Epithelial cell of esophagus (primary cell): ENCODE measurements around the gene IL18R1.
A peak's percentile ranks its signal among the peaks of the same experiment; 100 is the strongest.

Source experiments
- DNase-seq: peaks from one replicate; pipeline ENCODE4 v3.0.0; 2010; ENCODE audit warnings: low read depth
- H3K4me3 ChIP-seq: 2 replicates; pipeline ENCODE4 v1.5.1; 2011; ENCODE audit warnings: mild to moderate bottlenecking, low read length, control low read depth
- TF ChIP-seq, protein P1 (sequence below): IDR thresholded peaks from 2 replicates; pipeline ENCODE4 v1.5.1; 2011; ENCODE audit warnings: low read depth, mild to moderate bottlenecking, low read length, control low read depth, inconsistent platforms; ENCODE audit not compliant: insufficient read depth; ENCODE audit errors: missing control alignments

Gene IL18R1

DNA sequence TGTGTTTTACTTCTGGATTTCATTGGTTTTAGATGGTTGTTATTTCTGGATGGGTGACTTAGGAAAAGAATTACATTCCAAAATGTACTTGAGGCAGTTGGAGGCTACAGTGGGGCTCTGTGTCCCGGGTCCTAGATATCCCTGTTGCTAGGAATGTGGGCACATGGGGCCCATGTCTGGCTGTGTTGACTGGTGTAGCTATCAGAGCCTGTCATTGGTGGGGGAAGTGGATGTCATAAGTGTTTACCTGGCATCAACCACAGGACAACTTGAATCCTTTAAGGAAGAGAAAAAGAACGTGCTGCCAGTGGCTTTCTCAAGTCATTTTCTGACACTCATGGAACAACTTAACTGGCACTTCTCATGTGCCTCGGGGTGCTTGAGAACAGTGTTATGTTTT, 30.4 kb downstream of the IL18R1 start:
- no peak overlapping the region for H3K4me3 ChIP-seq
- TF ChIP-seq, protein P1, sequence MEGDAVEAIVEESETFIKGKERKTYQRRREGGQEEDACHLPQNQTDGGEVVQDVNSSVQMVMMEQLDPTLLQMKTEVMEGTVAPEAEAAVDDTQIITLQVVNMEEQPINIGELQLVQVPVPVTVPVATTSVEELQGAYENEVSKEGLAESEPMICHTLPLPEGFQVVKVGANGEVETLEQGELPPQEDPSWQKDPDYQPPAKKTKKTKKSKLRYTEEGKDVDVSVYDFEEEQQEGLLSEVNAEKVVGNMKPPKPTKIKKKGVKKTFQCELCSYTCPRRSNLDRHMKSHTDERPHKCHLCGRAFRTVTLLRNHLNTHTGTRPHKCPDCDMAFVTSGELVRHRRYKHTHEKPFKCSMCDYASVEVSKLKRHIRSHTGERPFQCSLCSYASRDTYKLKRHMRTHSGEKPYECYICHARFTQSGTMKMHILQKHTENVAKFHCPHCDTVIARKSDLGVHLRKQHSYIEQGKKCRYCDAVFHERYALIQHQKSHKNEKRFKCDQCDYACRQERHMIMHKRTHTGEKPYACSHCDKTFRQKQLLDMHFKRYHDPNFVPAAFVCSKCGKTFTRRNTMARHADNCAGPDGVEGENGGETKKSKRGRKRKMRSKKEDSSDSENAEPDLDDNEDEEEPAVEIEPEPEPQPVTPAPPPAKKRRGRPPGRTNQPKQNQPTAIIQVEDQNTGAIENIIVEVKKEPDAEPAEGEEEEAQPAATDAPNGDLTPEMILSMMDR: no peak
- DNase-seq: no peak

DNA sequence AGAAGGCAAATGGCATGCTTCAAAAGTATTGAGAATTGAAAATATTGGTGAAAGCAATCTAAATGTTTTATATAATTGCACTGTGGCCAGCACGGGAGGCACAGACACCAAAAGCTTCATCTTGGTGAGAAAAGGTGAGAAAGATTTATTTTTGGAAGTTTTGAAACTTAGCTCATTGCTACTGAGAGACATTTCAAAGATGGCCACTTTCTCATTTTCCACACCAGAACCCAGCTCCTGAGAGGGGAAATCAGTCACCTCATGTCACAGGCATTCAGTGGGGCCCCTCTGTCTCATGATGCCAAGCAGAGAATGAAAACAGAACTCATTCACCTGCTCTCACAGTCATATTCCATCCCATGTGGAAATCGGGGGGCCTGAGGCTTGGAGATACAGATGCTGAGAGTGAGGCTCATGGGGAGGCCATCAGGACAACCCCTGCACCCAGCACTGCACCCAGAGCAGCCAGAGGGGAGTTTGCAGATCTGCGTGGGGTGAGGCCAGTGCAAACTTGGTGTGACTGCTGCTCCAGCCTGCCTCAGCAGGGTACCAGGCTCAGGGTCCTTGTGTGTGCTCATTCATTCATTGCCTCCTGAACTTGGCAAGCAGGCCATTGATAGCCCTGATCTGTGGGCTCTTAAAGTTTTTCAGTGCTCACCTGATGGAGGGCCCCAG, 31.4 kb downstream of the IL18R1 start:
- no peak for DNase-seq
- H3K4me3 ChIP-seq: no peak overlapping the region
- TF ChIP-seq, protein P1: no peak

DNA sequence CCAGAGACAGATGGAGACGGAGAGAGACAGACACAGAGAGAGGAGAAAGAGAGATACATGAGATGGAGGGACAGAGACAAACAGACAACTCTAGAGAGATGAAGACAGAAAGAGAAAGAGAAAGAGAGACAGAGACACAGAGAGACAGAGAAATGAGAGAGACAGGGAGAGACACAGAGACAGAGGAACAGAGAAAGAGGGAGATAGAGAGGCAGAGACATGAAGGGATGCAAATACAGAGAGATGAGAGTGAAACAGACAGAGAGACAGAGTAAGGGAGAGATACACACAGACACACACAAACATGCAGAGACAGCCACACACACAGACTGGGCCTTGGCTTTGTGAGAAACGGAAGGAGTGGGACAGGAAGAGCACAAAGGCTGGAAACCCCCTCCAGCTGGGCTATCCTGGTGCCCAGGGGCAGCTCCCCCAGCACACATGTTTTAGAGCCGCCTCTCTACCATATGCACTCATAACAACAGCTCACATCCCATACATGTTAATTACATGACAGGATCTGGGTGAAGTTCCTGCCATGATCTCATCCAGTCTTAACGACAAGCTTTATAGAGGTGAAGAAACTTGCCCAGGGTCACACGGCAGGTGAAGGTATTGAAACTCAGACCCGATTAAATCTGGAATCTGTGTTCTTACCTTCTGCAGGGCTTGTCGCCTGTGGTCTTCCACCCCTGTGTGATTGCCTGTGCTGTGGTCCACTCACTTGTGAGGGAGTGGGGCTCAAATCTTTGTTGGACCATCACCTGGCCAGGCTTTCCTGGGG, 32.4 kb downstream of the IL18R1 start:
- TF ChIP-seq, protein P1: no peak
- no peak overlapping the region for H3K4me3 ChIP-seq

DNA sequence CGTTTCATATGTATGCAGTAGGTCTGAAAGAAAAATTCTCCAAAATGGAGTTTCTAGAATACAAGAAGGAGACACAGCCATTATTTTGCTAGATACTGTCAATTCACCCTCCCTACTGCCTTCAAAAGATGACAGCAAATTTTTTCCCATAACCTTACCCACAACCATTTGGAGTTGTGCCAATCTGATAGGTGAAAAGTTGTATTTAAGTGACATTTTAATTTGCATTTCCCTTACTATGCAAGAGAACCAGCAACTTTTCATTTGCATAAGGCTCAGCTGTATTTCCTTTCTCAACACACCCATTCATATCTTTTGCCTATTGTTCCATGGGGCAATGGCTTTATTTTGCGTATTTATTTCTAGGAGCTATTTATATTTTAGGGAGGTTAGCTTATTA, 36.0 kb downstream of the IL18R1 start:
- TF ChIP-seq, protein P1: no peak

More for the DNA sequence above, 32.4 kb downstream of the IL18R1 start:
- DNase-seq: no peak

DNA sequence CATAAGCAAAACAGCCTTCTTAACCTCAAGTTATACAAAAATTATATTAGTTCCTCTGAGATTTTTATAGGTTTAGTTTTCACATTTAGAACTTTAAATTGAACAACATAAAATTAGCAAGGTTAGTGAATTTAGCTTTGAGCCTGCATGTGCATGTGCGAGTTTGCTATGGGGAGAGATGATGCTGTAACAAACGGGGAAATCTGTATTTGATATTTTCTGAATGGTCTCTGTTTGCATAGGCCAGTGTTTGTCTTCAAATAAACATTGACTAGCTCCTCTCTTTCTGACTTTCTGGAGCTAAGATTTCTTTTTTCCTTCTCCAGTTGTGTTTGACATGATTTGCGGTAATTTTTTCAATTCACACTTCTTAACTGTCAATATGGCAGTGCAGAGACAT, 36.5 kb downstream of the IL18R1 start:
- no peak for DNase-seq
- TF ChIP-seq, protein P1: no peak
- no peak overlapping the region for H3K4me3 ChIP-seq

More for the DNA sequence above, 36.0 kb downstream of the IL18R1 start:
- no peak overlapping the region for H3K4me3 ChIP-seq
- DNase-seq: no peak

DNA sequence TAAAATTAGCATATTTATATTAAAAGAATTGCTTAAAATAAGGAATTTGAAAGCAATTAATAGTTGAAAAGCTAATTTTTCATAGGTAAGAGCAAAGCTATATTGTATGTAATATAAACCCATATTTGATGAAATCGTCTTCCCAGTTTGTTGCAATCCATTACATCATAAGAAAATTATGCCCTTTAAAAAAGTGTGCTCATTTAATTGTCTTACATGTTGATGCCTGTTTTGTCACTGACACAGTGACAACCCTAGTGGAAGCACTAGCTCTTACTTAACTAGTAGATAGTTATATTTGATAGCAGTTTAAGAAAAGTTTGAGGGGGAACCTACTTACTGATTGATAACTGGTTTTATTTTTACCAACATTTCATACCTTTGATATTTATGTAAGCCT, 37.3 kb downstream of the IL18R1 start:
- peak; percentile 36 for DNase-seq
- TF ChIP-seq, protein P1: no peak
- no peak overlapping the region for H3K4me3 ChIP-seq
